SK-N-SH (cell line): ENCODE results near the gene LHX5. TPM values are rescaled to one million over a fixed set of nuclear protein-coding genes. Genes with fewer than 3 reads are reported as not detected.
"Not testable (repeated sequence)": the region's sequence is repeated elsewhere in the genome, so short reads cannot be mapped to it uniquely, and the experiment has no call there.

Source experiments
- CTCF ChIA-PET: fragments of 300-600, 350-600 bp; formaldehyde crosslinking; extraction: SDS; loops from one replicate; lab custom pipeline; 2021; lab: Yijun Ruan, JAX
- POLR2A ChIA-PET: fragments of 350-600 bp; sonication (Branson Sonifier 250); formaldehyde crosslinking; extraction: SDS; loops from one replicate; lab custom pipeline; 2020; ENCODE audit warnings: antibody characterized with exemption, inconsistent platforms; lab: Yijun Ruan, JAX
- DNase-seq: peaks from one replicate; pipeline ENCODE4 v3.0.0; 2012
- H2AFZ ChIP-seq: fragments of 200-600 bp; sonication (generic); 2 replicates; pipeline ENCODE4 v1.8.1; 2016; ENCODE audit warnings: antibody characterized with exemption, mild to moderate bottlenecking, low read depth
- H3F3A ChIP-seq: fragments of 200-600 bp; sonication (generic); replicated peaks from 2 replicates; pipeline ENCODE3; 2016; ENCODE audit warnings: antibody characterized with exemption, mild to moderate bottlenecking; ENCODE audit not compliant: insufficient read depth
- H3K27ac ChIP-seq, 2 experiments: fragments of 200-500 bp in 1 of 2; fragments of 200-600 bp in 1 of 2; sonication (Bioruptor generic) in 1 of 2; sonication (generic), shearing (Covaris generic) in 1 of 2; 2 replicates each; pipeline versions ENCODE4 v1.5.1 to v1.6.1; 2014 to 2016; ENCODE audit warnings: low read depth in 2 of 2, inconsistent platforms in 1 of 2, low read length in 1 of 2, mild to moderate bottlenecking in 1 of 2, mixed read lengths in 1 of 2
- H3K27me3 ChIP-seq: fragments of 200-600 bp; sonication (generic), shearing (Covaris generic); 2 replicates; pipeline ENCODE4 v1.6.1; 2016; ENCODE audit warnings: mixed run types; ENCODE audit not compliant: insufficient read depth
- H3K36me3 ChIP-seq, 2 experiments: fragments of 200-500 bp in 1 of 2; fragments of 200-600 bp in 1 of 2; sonication (Bioruptor generic) in 1 of 2; sonication (generic) in 1 of 2; replicated peaks in 1 of 2; 2 replicates each; pipeline versions ENCODE3 to v1.5.1; 2014 to 2016; ENCODE audit warnings: low read length in 1 of 2, mild to moderate bottlenecking in 1 of 2; ENCODE audit not compliant: insufficient read depth in 2 of 2, control insufficient read depth in 1 of 2
- H3K4me1 ChIP-seq, 2 experiments: fragments of 200-500 bp in 1 of 2; fragments of 200-600 bp in 1 of 2; sonication (Bioruptor generic) in 1 of 2; sonication (generic), shearing (Covaris generic) in 1 of 2; 2 replicates each; pipeline versions ENCODE4 v1.5.1 to v1.6.1; 2014 to 2016; ENCODE audit warnings: low read depth in 1 of 2, low read length in 1 of 2, mixed run types in 1 of 2; ENCODE audit not compliant: insufficient read depth in 2 of 2, control insufficient read depth in 1 of 2
- H3K4me2 ChIP-seq: fragments of 200-600 bp; sonication (generic), shearing (Covaris generic); 2 replicates; pipeline ENCODE4 v1.6.1; 2017; ENCODE audit warnings: mixed run types
- H3K4me3 ChIP-seq, 2 experiments: fragments of 200-500 bp in 1 of 2; fragments of 200-600 bp in 1 of 2; sonication (Bioruptor generic) in 1 of 2; sonication (generic), shearing (Covaris generic) in 1 of 2; 2 replicates each; pipeline versions ENCODE4 v1.5.1 to v1.8.1; 2014 to 2016; ENCODE audit warnings: low read depth in 2 of 2, inconsistent platforms in 1 of 2, low read length in 1 of 2, mild to moderate bottlenecking in 1 of 2, mixed read lengths in 1 of 2, moderate library complexity in 1 of 2
- H3K79me2 ChIP-seq: fragments of 200-600 bp; sonication (generic); 2 replicates; pipeline ENCODE4 v1.8.1; 2017; ENCODE audit warnings: mild to moderate bottlenecking; ENCODE audit not compliant: insufficient read depth
- H3K9ac ChIP-seq: fragments of 200-600 bp; sonication (generic); 2 replicates; pipeline ENCODE4 v1.6.1; 2017; ENCODE audit warnings: mixed run types
- H3K9me2 ChIP-seq: fragments of 200-600 bp; sonication (generic); 2 replicates; pipeline ENCODE4 v1.6.1; 2017; ENCODE audit warnings: mixed run types
- H3K9me3 ChIP-seq: fragments of 200-600 bp; sonication (generic); 2 replicates; pipeline ENCODE4 v1.6.1; 2017; ENCODE audit warnings: mixed run types, mild to moderate bottlenecking, moderate library complexity
- H4K20me1 ChIP-seq: fragments of 200-600 bp; sonication (generic); 2 replicates; pipeline ENCODE4 v1.6.1; 2017; ENCODE audit warnings: mild to moderate bottlenecking, mixed run types; ENCODE audit not compliant: insufficient read depth
- ELF1 ChIP-seq: IDR thresholded peaks from 2 replicates; pipeline ENCODE4 v1.4.0; 2012
- EZH2phosphoT487 ChIP-seq: fragments of 200-600 bp; sonication (generic); IDR thresholded peaks from 2 replicates; pipeline ENCODE4 v1.6.1; 2017; ENCODE audit warnings: low read depth, mixed run types, mild to moderate bottlenecking, antibody characterized with exemption, moderate library complexity, borderline replicate concordance
- FOSL2 ChIP-seq: IDR thresholded peaks from 2 replicates; pipeline ENCODE4 v1.4.0; 2012; ENCODE audit warnings: low read depth, mild to moderate bottlenecking, moderate library complexity, borderline replicate concordance
- FOXJ3 ChIP-seq: sonication (generic); formaldehyde crosslinking; IDR thresholded peaks from 2 replicates; pipeline ENCODE4 v1.5.1; 2020; ENCODE audit warnings: mild to moderate bottlenecking, missing genetic modification reagents
- GATA2 ChIP-seq: sonication (generic); formaldehyde crosslinking; IDR thresholded peaks from 2 replicates; pipeline ENCODE4 v1.5.0; 2020; ENCODE audit warnings: mild to moderate bottlenecking, missing genetic modification reagents
- MEF2A ChIP-seq: IDR thresholded peaks from 2 replicates; pipeline ENCODE4 v1.4.0; 2012; ENCODE audit warnings: low read depth, borderline replicate concordance
- NFIC ChIP-seq: IDR thresholded peaks from 2 replicates; pipeline ENCODE4 v1.4.0; 2012; ENCODE audit warnings: borderline replicate concordance
- NRF1 ChIP-seq: IDR thresholded peaks from 2 replicates; pipeline ENCODE4 v1.6.1; 2012; ENCODE audit warnings: low read depth, mild to moderate bottlenecking, low read length
- POLR2AphosphoS5 ChIP-seq: IDR thresholded peaks from 2 replicates; pipeline ENCODE4 v1.6.1; 2012; ENCODE audit warnings: low read depth, low read length
- SIN3A ChIP-seq: IDR thresholded peaks from 2 replicates; pipeline ENCODE4 v1.6.1; 2012; ENCODE audit warnings: low read depth, mild to moderate bottlenecking, low read length, moderate library complexity, borderline replicate concordance
- TAF1 ChIP-seq: IDR thresholded peaks from 2 replicates; pipeline ENCODE4 v1.6.1; 2012; ENCODE audit warnings: low read depth, mild to moderate bottlenecking, low read length, moderate library complexity, borderline replicate concordance
- TCF12 ChIP-seq: IDR thresholded peaks from 2 replicates; pipeline ENCODE4 v1.4.0; 2012
- TEAD4 ChIP-seq: IDR thresholded peaks from 2 replicates; pipeline ENCODE4 v1.4.0; 2012; ENCODE audit warnings: mild to moderate bottlenecking, borderline replicate concordance; ENCODE audit not compliant: insufficient read depth
- WGBS: methylation state at CpG from one replicate; pipeline ENCODE4 v1.1.6; 2017; ENCODE audit warnings: low lambda C conversion rate; 5-methylcytosine and 5-hydroxymethylcytosine counted together
- polyA plus RNA-seq, 3 experiments: library from polyadenylated mRNA; depleted of rRNA; stranded (reverse); fragments of >200 nt; gene quantifications; 2 replicates each; pipeline ENCODE4 v1.2.3, GENCODE V29; 2012
- TF ChIP-seq, protein P1 (sequence below): IDR thresholded peaks from 2 replicates; pipeline ENCODE4 v1.4.0; 2012; ENCODE audit warnings: low read depth
- TF ChIP-seq, protein P2 (sequence below): fragments of 200-600 bp; sonication (generic); IDR thresholded peaks from 2 replicates; pipeline ENCODE4 v1.6.1; 2017; ENCODE audit warnings: antibody characterized with exemption, mild to moderate bottlenecking, moderate library complexity
- TF ChIP-seq, protein P3 (sequence below): fragments of 150-350 bp; IDR thresholded peaks from 2 replicates; pipeline ENCODE4 v1.6.1; 2016; ENCODE audit warnings: mild to moderate bottlenecking, low read depth, low read length

Gene LHX5
- polyA plus RNA-seq, 1 of the 3 experiments (the other 2 are of a cell fraction), result not detected

DNA sequence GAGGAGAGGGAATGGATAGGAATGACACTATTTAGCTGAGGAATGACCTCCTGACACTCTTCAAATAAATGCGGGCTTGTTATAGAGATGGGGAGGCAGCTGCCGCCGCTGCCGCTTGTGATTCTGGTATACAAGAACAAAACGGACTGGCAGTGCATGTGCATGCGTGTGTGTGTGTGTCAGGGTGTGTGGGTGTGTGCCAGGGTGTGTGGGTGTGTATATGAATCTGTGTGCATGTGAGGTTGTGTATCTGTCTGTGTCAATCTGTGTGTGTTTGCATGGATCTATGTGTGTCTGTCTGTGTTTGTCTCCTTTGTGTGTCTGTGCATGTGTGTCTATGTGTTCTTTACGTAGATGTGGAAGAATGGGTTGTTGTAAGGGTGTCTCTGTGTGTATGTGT lies 26.0 kb upstream of the LHX5 start:
- no peaks in the 10 kb centered on the region for H3K9me3 ChIP-seq
- H4K20me1 ChIP-seq, result no peaks in the 10 kb centered on the region
- H3K4me2 ChIP-seq, result no peak overlapping the region
- peaks cover 5% of the 10 kb centered on the region for H3K27me3 ChIP-seq
- H3K9ac ChIP-seq, result no peak overlapping the region
- DNase-seq, result no peak
- TF ChIP-seq, protein P1, sequence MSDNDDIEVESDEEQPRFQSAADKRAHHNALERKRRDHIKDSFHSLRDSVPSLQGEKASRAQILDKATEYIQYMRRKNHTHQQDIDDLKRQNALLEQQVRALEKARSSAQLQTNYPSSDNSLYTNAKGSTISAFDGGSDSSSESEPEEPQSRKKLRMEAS, result no peak
- TF ChIP-seq SIN3A (no peak), ELF1 (no peak), TAF1 (no peak), TEAD4 (no peak)
- TF ChIP-seq, protein P2, sequence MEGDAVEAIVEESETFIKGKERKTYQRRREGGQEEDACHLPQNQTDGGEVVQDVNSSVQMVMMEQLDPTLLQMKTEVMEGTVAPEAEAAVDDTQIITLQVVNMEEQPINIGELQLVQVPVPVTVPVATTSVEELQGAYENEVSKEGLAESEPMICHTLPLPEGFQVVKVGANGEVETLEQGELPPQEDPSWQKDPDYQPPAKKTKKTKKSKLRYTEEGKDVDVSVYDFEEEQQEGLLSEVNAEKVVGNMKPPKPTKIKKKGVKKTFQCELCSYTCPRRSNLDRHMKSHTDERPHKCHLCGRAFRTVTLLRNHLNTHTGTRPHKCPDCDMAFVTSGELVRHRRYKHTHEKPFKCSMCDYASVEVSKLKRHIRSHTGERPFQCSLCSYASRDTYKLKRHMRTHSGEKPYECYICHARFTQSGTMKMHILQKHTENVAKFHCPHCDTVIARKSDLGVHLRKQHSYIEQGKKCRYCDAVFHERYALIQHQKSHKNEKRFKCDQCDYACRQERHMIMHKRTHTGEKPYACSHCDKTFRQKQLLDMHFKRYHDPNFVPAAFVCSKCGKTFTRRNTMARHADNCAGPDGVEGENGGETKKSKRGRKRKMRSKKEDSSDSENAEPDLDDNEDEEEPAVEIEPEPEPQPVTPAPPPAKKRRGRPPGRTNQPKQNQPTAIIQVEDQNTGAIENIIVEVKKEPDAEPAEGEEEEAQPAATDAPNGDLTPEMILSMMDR, result no peak
- TF ChIP-seq, protein P3, sequence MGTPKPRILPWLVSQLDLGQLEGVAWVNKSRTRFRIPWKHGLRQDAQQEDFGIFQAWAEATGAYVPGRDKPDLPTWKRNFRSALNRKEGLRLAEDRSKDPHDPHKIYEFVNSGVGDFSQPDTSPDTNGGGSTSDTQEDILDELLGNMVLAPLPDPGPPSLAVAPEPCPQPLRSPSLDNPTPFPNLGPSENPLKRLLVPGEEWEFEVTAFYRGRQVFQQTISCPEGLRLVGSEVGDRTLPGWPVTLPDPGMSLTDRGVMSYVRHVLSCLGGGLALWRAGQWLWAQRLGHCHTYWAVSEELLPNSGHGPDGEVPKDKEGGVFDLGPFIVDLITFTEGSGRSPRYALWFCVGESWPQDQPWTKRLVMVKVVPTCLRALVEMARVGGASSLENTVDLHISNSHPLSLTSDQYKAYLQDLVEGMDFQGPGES, result no peak
- no peaks in the 10 kb centered on the region for H3K79me2 ChIP-seq
- H3K9me2 ChIP-seq, result no peaks in the 10 kb centered on the region
- ChIA-PET CTCF (no interaction called here), POLR2A (no interaction called here)
- H3F3A ChIP-seq, result no peaks in the 10 kb centered on the region
- no peak overlapping the region for H2AFZ ChIP-seq
- no peaks in the 10 kb centered on the region for H3K4me1 ChIP-seq
- WGBS, result 42% methylated on average over 7 of the region's 7 CpGs
- H3K4me3 ChIP-seq, result no peak overlapping the region
- H3K27ac ChIP-seq, result no peak overlapping the region
- no peaks in the 10 kb centered on the region for H3K36me3 ChIP-seq

DNA sequence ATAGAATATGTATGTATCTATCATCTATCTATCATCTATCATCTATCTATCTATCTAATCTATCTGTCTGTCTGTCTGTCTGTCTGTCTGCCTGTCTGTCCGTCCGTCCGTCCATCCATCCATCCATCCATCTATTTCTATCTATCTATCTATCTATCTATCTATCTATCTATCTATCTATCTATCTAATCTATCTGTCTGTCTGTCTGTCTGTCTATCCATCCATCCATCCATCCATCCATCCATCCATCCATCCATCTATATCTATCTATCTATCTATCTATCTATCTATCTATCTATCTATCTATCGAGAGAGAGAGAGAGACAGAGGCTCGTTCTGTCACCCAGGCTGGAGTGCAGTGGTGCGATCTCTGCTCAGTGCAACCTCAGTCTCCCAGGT lies 24.3 kb upstream of the LHX5 start:
- H3K4me2 ChIP-seq, POLR2A ChIA-PET, H3K9me3 ChIP-seq, DNase-seq, H3K4me1 ChIP-seq, H3K9ac ChIP-seq, H3K36me3 ChIP-seq, H3K9me2 ChIP-seq, H3K27ac ChIP-seq, H3K79me2 ChIP-seq, H2AFZ ChIP-seq, CTCF ChIA-PET, H4K20me1 ChIP-seq, H3F3A ChIP-seq, H3K4me3 ChIP-seq, H3K27me3 ChIP-seq: not testable (repeated sequence)
- WGBS, result 17% methylated on average over 6 of the region's 6 CpGs

DNA sequence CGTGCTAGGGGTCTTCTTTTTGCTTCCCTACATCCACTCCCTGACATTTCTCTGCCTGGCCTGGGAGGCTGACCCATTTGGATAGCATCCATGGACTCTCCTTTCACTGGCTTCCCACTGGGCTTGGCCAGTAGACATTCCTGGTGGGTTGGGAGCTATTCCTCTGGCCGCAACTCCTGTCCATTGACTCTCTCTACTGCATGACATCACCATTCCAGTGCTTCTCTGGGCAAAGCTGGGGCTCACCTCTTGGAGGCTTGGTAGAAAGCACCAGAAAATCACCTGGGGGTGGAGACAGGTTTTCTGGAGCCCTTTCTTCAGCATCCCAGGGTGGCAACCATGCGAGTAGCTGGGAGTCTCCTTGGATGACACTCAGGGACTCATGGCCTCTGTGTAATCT lies 16.7 kb upstream of the LHX5 start:
- no peaks in the 10 kb centered on the region for H4K20me1 ChIP-seq
- H3K4me1 ChIP-seq, result no peaks in the 10 kb centered on the region
- H3K4me3 ChIP-seq, result no peak overlapping the region
- no peaks in the 10 kb centered on the region for H3K27me3 ChIP-seq
- H3K9ac ChIP-seq, result no peak overlapping the region
- no peaks in the 10 kb centered on the region for H3K9me3 ChIP-seq
- WGBS, result 3% methylated on average over 3 of the region's 3 CpGs
- H3K9me2 ChIP-seq, result no peaks in the 10 kb centered on the region
- H2AFZ ChIP-seq, result no peak overlapping the region
- no peaks in the 10 kb centered on the region for H3K36me3 ChIP-seq
- H3F3A ChIP-seq, result no peaks in the 10 kb centered on the region
- no peaks in the 10 kb centered on the region for H3K79me2 ChIP-seq
- no peak for TF ChIP-seq FOXJ3 (CRISPR knock-in tag)
- TF ChIP-seq NFIC, result no peak
- no peak for TF ChIP-seq NRF1
- TF ChIP-seq FOSL2, result no peak
- no peak for TF ChIP-seq EZH2phosphoT487
- TF ChIP-seq GATA2, result no peak
- no peak for TF ChIP-seq TCF12
- TF ChIP-seq POLR2AphosphoS5, result no peak
- TF ChIP-seq MEF2A, result no peak
- CTCF ChIA-PET, result interaction anchor here (1.0 to 1.1 kb wide), 2 partner anchors 19 to 27 kb away, joined by 3 to 5 read pairs; no protein-coding TSS in a partner anchor
- no peak overlapping the region for H3K4me2 ChIP-seq
- no peak overlapping the region for H3K27ac ChIP-seq
- DNase-seq, result no peak
- POLR2A ChIA-PET, result no interaction called here
